ENCODE measurements around the gene SRF. TPM values are rescaled to one million over a fixed set of nuclear protein-coding genes. Genes with fewer than 3 reads are reported as not detected.

Gene SRF
- total RNA-seq, 6 donors from 2014 or later, result 25.1 to 40.6 (median 30.8) TPM

GRCh38 chr6:43146709-43147688, 24.1 kb upstream of the SRF start:
- DNase-seq, result no peak
- H3K9me3 ChIP-seq, result no peaks in the 10 kb centered on the region
- peaks cover 0 to 11% (median 4%) of the 10 kb centered on the region in 4 donors for H3K36me3 ChIP-seq
- no peaks in the 10 kb centered on the region for H3K27me3 ChIP-seq
- no peak overlapping the region for H3K27ac ChIP-seq
- ATAC-seq (ENCODE audit: low FRiP score in 2 of 2), result no peak
- H3K4me1 ChIP-seq, result peaks cover 7 to 10% (median 8%) of the 10 kb centered on the region in 4 donors
- WGBS, 2 donors, result 93 to 96% methylated on average over 7 to 8 of the region's 8 CpGs
- no peak overlapping the region for H3K4me3 ChIP-seq
- TF ChIP-seq POLR2A (IDR thresholded peaks at IDR 0.05) (no peak), POLR2AphosphoS5 (IDR thresholded peaks at IDR 0.05) (no peak), EP300 (IDR thresholded peaks at IDR 0.05) (no peak), CTCF (IDR thresholded peaks at IDR 0.05) (no peak)

- no peak for TF ChIP-seq POLR2A (IDR thresholded peaks at IDR 0.05)
- TF ChIP-seq EP300 (IDR thresholded peaks at IDR 0.05), result no peak
- no peak for TF ChIP-seq POLR2AphosphoS5 (IDR thresholded peaks at IDR 0.05)
- TF ChIP-seq CTCF (IDR thresholded peaks at IDR 0.05), result no peak
- Histone ChIP-seq H3K36me3 (peaks cover 0 to 11% (median 3%) of the 10 kb centered on the region in 4 donors), H3K27me3 (no peaks in the 10 kb centered on the region), H3K4me3 (no peak overlapping the region), H3K27ac (no peak overlapping the region), H3K4me1 (peaks cover 7 to 10% (median 8%) of the 10 kb centered on the region in 4 donors), H3K9me3 (no peaks in the 10 kb centered on the region)
- DNase-seq, result no peak
- 93 to 100% methylated on average over 4 to 6 of the region's 6 CpGs for WGBS, 2 donors
- ATAC-seq (ENCODE audit: low FRiP score in 2 of 2), result no peak
Observed at GRCh38 chr6:43147691-43148477, 23.2 kb upstream of the SRF start.

- 82 to 92% methylated on average over 1 of the region's 1 CpG for WGBS, 2 donors
- Histone ChIP-seq H3K27me3 (no peaks in the 10 kb centered on the region), H3K4me1 (no peaks in the 10 kb centered on the region), H3K27ac (no peak overlapping the region), H3K4me3 (no peak overlapping the region), H3K36me3 (peaks cover 0 to 11% (median 3%) of the 10 kb centered on the region in 4 donors), H3K9me3 (no peaks in the 10 kb centered on the region)
- TF ChIP-seq EP300 (IDR thresholded peaks at IDR 0.05), result no peak
- TF ChIP-seq POLR2A (IDR thresholded peaks at IDR 0.05), result no peak
- no peak for TF ChIP-seq CTCF (IDR thresholded peaks at IDR 0.05)
- TF ChIP-seq POLR2AphosphoS5 (IDR thresholded peaks at IDR 0.05), result no peak
- DNase-seq (no peak), ATAC-seq (ENCODE audit: low FRiP score in 2 of 2) (no peak)
Observed at GRCh38 chr6:43149265-43149664, 21.8 kb upstream of the SRF start.

- H3K27ac ChIP-seq, result no peak overlapping the region
- DNase-seq (no peak), ATAC-seq (ENCODE audit: low FRiP score in 2 of 2) (peak in 1 of 2 donors; percentile 10)
- H3K36me3 ChIP-seq, result peaks cover 0 to 11% (median 3%) of the 10 kb centered on the region in 4 donors
- TF ChIP-seq POLR2AphosphoS5 (IDR thresholded peaks at IDR 0.05) (no peak), CTCF (IDR thresholded peaks at IDR 0.05) (no peak), POLR2A (IDR thresholded peaks at IDR 0.05) (no peak), EP300 (IDR thresholded peaks at IDR 0.05) (no peak)
- no peaks in the 10 kb centered on the region for H3K9me3 ChIP-seq
- H3K4me3 ChIP-seq, result no peak overlapping the region
- WGBS, 2 donors, result 44 to 50% methylated on average over 7 of the region's 7 CpGs
- H3K27me3 ChIP-seq, result no peaks in the 10 kb centered on the region
- H3K4me1 ChIP-seq, result no peaks in the 10 kb centered on the region
Observed at GRCh38 chr6:43150051-43150751, 20.9 kb upstream of the SRF start.
